Fibroblast of skin of right biceps (primary cell): ENCODE results near the gene ACSS3.
A peak's percentile ranks its signal among the peaks of the same experiment; 100 is the strongest.
"Not testable (repeated sequence)": the region's sequence is repeated elsewhere in the genome, so short reads cannot be mapped to it uniquely, and the experiment has no call there.

ENCODE experiments used
- DNase-seq: peaks from one replicate; pipeline ENCODE4 v3.0.0-alpha.2; 2013

ACSS3 gene

GRCh38 chr12:81095501-81096232 lies 17.8 kb downstream of the ACSS3 start:
- no peak for DNase-seq

GRCh38 chr12:81105687-81106086 lies 27.8 kb downstream of the ACSS3 start:
- no peak for DNase-seq

GRCh38 chr12:81114226-81114625 lies 36.3 kb downstream of the ACSS3 start:
- DNase-seq: no peak

- DNase-seq: not testable (repeated sequence)
Measured at GRCh38 chr12:81119069-81119468, 41.2 kb downstream of the ACSS3 start.

GRCh38 chr12:81120961-81121360 lies 43.1 kb downstream of the ACSS3 start:
- no peak for DNase-seq

- DNase-seq: no peak
Measured at GRCh38 chr12:81123611-81124010, 45.7 kb downstream of the ACSS3 start.

- DNase-seq: no peak
Measured at GRCh38 chr12:81125691-81126090, 47.8 kb downstream of the ACSS3 start.

- peak; percentile 43 for DNase-seq
Measured at GRCh38 chr12:81128930-81129554, 51.2 kb downstream of the ACSS3 start.

GRCh38 chr12:81136519-81136918 lies 58.6 kb downstream of the ACSS3 start:
- no peak for DNase-seq

GRCh38 chr12:81137801-81138200 lies 59.9 kb downstream of the ACSS3 start:
- DNase-seq: no peak

- DNase-seq: no peak
Measured at GRCh38 chr12:81141217-81141616, 63.3 kb downstream of the ACSS3 start.

GRCh38 chr12:81143057-81143456 lies 65.2 kb downstream of the ACSS3 start:
- DNase-seq: no peak

GRCh38 chr12:81146228-81147225 lies 68.6 kb downstream of the ACSS3 start:
- no peak for DNase-seq

GRCh38 chr12:81147292-81147919 lies 69.5 kb downstream of the ACSS3 start:
- no peak for DNase-seq

GRCh38 chr12:81150382-81150781 lies 72.5 kb downstream of the ACSS3 start:
- DNase-seq: no peak

- no peak for DNase-seq
Measured at GRCh38 chr12:81159856-81160255, 82.0 kb downstream of the ACSS3 start.

GRCh38 chr12:81161680-81162079 lies 83.8 kb downstream of the ACSS3 start:
- no peak for DNase-seq

GRCh38 chr12:81162391-81163136 lies 84.7 kb downstream of the ACSS3 start:
- DNase-seq: no peak

GRCh38 chr12:81164827-81165226 lies 86.9 kb downstream of the ACSS3 start:
- DNase-seq: no peak

- no peak for DNase-seq
Measured at GRCh38 chr12:81166790-81167189, 88.9 kb downstream of the ACSS3 start.

- peak; percentile 73 for DNase-seq
Measured at GRCh38 chr12:81167694-81168093, 89.8 kb downstream of the ACSS3 start.

- no peak for DNase-seq
Measured at GRCh38 chr12:81168445-81168844, 90.6 kb downstream of the ACSS3 start.
